Breast epithelium (tissue), 4 donors: ENCODE data around the gene CBLN3. TPM values are rescaled to one million over a fixed set of nuclear protein-coding genes. Genes with fewer than 3 reads are reported as not detected.
"Not testable (repeated sequence)": the region's sequence is repeated elsewhere in the genome, so short reads cannot be mapped to it uniquely, and the experiment has no call there.

Experiments used
- DNase-seq, 2 donors: peaks; one replicate each; pipeline ENCODE4 v3.0.0-alpha.2; 2019; ENCODE audit warnings: low spot score in 2 of 2
- H3K27ac ChIP-seq, 2 donors: fragments of 200-600 bp; sonication (generic) in 1 of 2; one replicate each; pipeline ENCODE4 v1.5.1; 2016 to 2019; ENCODE audit warnings: mild to moderate bottlenecking in 1 of 2
- H3K27me3 ChIP-seq, 2 donors: fragments of 200-600 bp; sonication (generic) in 1 of 2; one replicate each; pipeline versions ENCODE4 v1.5.1 to v1.6.0; 2017 to 2019; ENCODE audit warnings: control low read depth in 1 of 2, mild to moderate bottlenecking in 1 of 2
- H3K36me3 ChIP-seq: fragments of 200-600 bp; one replicate; pipeline ENCODE4 v1.5.1; 2019
- H3K4me1 ChIP-seq, 2 donors: fragments of 200-600 bp; sonication (generic); one replicate each; pipeline ENCODE4 v1.5.1; 2016 to 2019; ENCODE audit warnings: control low read depth in 1 of 2
- H3K4me3 ChIP-seq, 3 donors: fragments of 200-600 bp; sonication (generic); 1 replicate in 2 of 3; 2 replicates in 1 of 3; pipeline ENCODE4 v1.5.1; 2016 to 2019; ENCODE audit warnings: mild to moderate bottlenecking in 3 of 3, moderate library complexity in 2 of 3
- H3K9me3 ChIP-seq, 2 donors: fragments of 200-600 bp; sonication (generic) in 1 of 2; one replicate each; pipeline ENCODE4 v1.5.1; 2016 to 2019; ENCODE audit warnings: control low read depth in 1 of 2
- CTCF ChIP-seq, 3 donors: fragments of 450-650 bp; IDR thresholded peaks; one replicate each; pipeline ENCODE4 v1.5.1; 2016 to 2017; ENCODE audit warnings: antibody characterized with exemption in 3 of 3, mild to moderate bottlenecking in 3 of 3, moderate library complexity in 3 of 3
- POLR2A ChIP-seq: fragments of 450-650 bp; IDR thresholded peaks from one replicate; pipeline ENCODE4 v1.6.1; 2016; ENCODE audit warnings: antibody characterized with exemption, mild to moderate bottlenecking, moderate library complexity
- POLR2AphosphoS5 ChIP-seq, 3 donors: sonication (generic); formaldehyde crosslinking; IDR thresholded peaks; one replicate each; pipeline ENCODE4 v1.6.1; 2017; ENCODE audit warnings: antibody characterized with exemption in 3 of 3
- intact Hi-C: fragments of 100-400 bp; cut with DNase I; formaldehyde crosslinking; loops from one replicate; pipeline ENCODE4 v1.15.1; 2023; ENCODE audit warnings: low total_unique reads
- total RNA-seq, 3 donors: library from RNA; depleted of rRNA; stranded (reverse); fragments of >200 nt; gene quantifications; one replicate each; pipeline ENCODE4 v1.1.0, GENCODE V29; 2016

Gene CBLN3
- total RNA-seq, 3 donors from 2014 or later = 1.6 to 3.8 (median 2.3) TPM

DNA sequence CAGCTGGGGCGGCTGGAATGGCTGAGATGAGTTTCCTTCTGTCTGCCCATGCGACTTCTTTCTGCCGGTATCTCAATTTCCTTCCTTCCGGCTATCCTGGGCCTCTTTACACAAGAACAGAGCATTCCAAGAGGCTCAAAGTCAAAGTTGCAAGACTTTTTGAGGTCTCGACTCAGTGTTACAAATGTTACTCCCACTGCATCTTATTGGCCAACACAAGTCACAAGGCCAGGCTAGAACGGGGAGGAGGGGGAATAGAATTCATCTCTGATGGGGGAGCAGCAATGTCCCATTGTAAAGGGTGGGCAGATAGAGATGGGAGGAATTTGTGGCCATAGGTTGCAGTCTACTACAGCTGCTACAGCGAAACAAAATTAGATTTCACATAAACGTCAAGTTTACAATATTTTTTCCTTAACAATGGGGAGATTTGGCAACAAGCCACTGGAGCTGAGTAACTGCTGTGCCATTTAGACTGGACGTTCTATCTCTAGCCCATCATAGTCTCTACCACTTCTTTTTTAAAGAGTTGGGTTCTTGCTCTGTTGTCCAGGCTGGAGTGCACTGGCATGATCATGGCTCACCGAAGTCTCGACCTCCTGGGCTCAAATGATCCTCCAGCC is 40.1 kb downstream of the CBLN3 start:
- Histone ChIP-seq H3K36me3 (no peaks in the 10 kb centered on the region), H3K27ac (peak overlapping the region in 1 of 2 donors; percentile 50), H3K4me1 (no peaks in the 10 kb centered on the region), H3K9me3 (no peaks in the 10 kb centered on the region), H3K4me3 (no peak overlapping the region), H3K27me3 (no peaks in the 10 kb centered on the region)
- intact Hi-C loops = no loop called here
- DNase-seq = no peak
- TF ChIP-seq POLR2AphosphoS5 (IDR thresholded peaks at IDR 0.05) (no peak), CTCF (IDR thresholded peaks at IDR 0.05) (no peak), POLR2A (no peak)

DNA sequence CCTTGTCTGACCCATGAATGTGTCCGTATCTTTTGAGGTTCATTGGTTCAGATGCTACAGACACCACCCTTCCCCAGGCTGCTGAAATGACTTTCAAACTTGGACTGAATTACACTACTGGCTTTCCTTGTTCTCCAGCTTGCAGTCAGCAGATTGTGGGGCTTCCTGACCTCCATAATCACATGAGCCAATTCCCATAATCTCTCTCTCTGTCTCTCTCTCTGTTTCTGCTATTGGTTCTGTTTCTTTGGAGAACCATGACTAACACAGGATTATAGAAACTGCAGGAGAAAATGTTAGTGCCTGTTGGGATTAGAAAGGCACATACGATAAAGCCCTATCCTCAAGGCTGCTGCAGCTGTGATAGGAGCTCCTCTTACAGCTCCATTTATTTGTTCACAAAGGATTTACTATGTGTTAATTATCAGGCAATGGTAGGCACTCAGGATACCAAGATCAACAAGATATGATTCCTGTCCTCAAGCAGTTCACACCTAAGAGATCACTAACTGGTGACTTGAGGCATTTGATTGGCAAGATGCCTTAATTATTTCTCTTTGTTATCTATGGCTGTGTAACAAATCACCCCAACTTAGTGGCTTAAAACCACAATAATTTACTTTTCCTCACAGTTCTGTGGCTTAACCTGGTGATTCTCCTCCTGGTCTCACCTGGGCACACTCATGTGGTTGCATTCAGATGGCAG is 40.8 kb downstream of the CBLN3 start:
- H3K27ac ChIP-seq = peak overlapping the region in 1 of 2 donors; percentile 50

DNA sequence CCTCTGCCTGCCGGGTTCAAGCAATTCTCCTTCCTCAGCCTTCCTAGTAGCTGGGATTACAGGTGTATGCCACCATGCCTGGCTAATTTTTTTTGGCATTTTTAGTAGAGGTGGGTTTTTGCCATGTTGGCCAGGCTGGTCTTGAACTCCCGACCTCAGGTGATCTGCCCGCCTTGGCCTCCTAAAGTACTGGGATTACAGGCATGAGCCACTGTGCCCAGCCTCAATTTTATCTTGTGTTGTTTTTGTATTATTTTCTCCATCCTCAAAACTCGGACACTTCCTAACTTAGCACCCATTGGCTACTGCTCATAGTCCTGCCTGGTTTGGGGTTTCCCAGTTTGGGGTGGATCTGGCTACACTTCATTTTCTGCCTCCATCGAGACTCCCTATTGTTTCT is 41.9 kb downstream of the CBLN3 start:
- intact Hi-C loops, H3K4me1 ChIP-seq, H3K36me3 ChIP-seq, DNase-seq, H3K4me3 ChIP-seq, H3K27me3 ChIP-seq, H3K27ac ChIP-seq, H3K9me3 ChIP-seq: not testable (repeated sequence)

More for the DNA sequence above, 40.8 kb downstream of the CBLN3 start:
- no peaks in the 10 kb centered on the region for H3K36me3 ChIP-seq
- no peak for DNase-seq
- TF ChIP-seq CTCF (IDR thresholded peaks at IDR 0.05) = no peak
- TF ChIP-seq POLR2AphosphoS5 (IDR thresholded peaks at IDR 0.05) = no peak
- no peak for TF ChIP-seq POLR2A
- H3K4me3 ChIP-seq = no peak overlapping the region
- no peaks in the 10 kb centered on the region for H3K4me1 ChIP-seq
- no peaks in the 10 kb centered on the region for H3K27me3 ChIP-seq
- H3K9me3 ChIP-seq = no peaks in the 10 kb centered on the region
- intact Hi-C loops = no loop called here

DNA sequence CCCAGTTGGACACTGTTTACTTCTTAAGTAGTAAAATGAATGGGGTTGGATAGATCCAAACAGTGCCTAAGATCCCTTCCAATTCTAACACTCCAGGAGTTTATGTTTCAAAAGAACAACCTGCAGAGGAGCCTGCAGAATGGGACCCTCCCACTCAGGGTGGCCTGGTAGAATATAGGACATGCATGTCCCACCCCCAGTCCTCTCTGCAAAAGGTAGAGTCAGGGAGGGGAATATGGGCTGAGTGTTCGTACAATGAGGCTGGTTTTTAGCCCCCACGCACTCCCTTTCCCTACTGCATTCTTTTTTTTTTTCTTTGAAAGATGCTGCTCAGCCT is 42.5 kb downstream of the CBLN3 start:
- DNase-seq = no peak
- intact Hi-C loops = no loop called here
- TF ChIP-seq POLR2A = no peak
- TF ChIP-seq CTCF (IDR thresholded peaks at IDR 0.05) = no peak
- TF ChIP-seq POLR2AphosphoS5 (IDR thresholded peaks at IDR 0.05) = no peak

DNA sequence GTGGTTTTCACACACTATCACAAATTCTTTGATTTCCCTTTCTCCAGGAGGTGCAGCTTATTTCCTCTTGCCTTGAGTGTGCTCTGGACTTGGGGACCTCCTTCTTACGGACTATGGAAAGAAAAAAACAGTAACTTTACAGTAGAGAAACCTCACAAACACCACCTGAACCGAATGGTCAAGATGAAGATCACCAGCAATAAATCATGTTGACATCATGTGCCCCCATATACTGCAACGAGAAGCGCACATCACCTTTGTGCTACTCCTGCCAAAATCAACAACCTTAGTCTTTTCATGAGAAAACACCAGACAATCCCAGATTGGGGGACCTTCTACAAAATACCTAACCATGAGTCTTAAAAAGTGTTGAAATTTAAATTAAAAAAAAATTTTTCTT is 43.9 kb downstream of the CBLN3 start:
- no peaks in the 10 kb centered on the region for H3K36me3 ChIP-seq
- intact Hi-C loops = no loop called here
- H3K4me3 ChIP-seq = no peak overlapping the region
- TF ChIP-seq CTCF (IDR thresholded peaks at IDR 0.05) (no peak), POLR2AphosphoS5 (IDR thresholded peaks at IDR 0.05) (no peak), POLR2A (no peak)
- no peaks in the 10 kb centered on the region for H3K4me1 ChIP-seq
- no peaks in the 10 kb centered on the region for H3K27me3 ChIP-seq
- no peak overlapping the region for H3K27ac ChIP-seq
- no peak for DNase-seq
- H3K9me3 ChIP-seq = no peaks in the 10 kb centered on the region

More for the DNA sequence above, 42.5 kb downstream of the CBLN3 start:
- H3K27me3 ChIP-seq = no peaks in the 10 kb centered on the region
- no peaks in the 10 kb centered on the region for H3K9me3 ChIP-seq
- no peaks in the 10 kb centered on the region for H3K4me1 ChIP-seq
- no peak overlapping the region for H3K4me3 ChIP-seq
- no peaks in the 10 kb centered on the region for H3K36me3 ChIP-seq
- no peak overlapping the region for H3K27ac ChIP-seq
